ENCODE measurements around the gene SLC39A11.
"Not testable (repeated sequence)": the region's sequence is repeated elsewhere in the genome, so short reads cannot be mapped to it uniquely, and the experiment has no call there.

SLC39A11 gene

GRCh38 chr17:73069841-73070240 lies 22.6 kb downstream of the SLC39A11 start:
- Histone ChIP-seq H4K20me1 (ENCODE audit: insufficient read depth) (no peaks in the 10 kb centered on the region), H3K79me2 (ENCODE audit: insufficient read depth, low read depth) (no peaks in the 10 kb centered on the region), H3K27ac (no peak overlapping the region), H3K9ac (no peak overlapping the region), H2AFZ (ENCODE audit: low read depth) (no peak overlapping the region), H3K4me2 (no peak overlapping the region), H3K4me3 (IDR thresholded peaks at IDR 0.05; ENCODE audit: insufficient read depth, low read depth, low read length) (no peak overlapping the region), H3K36me3 (ENCODE audit: insufficient read depth) (no peaks in the 10 kb centered on the region), H3K27me3 (ENCODE audit: insufficient read depth, low read depth) (no peaks in the 10 kb centered on the region), H3K4me1 (ENCODE audit: low read depth, poor library complexity, severe bottlenecking) (no peaks in the 10 kb centered on the region)
- TF ChIP-seq, protein P1, sequence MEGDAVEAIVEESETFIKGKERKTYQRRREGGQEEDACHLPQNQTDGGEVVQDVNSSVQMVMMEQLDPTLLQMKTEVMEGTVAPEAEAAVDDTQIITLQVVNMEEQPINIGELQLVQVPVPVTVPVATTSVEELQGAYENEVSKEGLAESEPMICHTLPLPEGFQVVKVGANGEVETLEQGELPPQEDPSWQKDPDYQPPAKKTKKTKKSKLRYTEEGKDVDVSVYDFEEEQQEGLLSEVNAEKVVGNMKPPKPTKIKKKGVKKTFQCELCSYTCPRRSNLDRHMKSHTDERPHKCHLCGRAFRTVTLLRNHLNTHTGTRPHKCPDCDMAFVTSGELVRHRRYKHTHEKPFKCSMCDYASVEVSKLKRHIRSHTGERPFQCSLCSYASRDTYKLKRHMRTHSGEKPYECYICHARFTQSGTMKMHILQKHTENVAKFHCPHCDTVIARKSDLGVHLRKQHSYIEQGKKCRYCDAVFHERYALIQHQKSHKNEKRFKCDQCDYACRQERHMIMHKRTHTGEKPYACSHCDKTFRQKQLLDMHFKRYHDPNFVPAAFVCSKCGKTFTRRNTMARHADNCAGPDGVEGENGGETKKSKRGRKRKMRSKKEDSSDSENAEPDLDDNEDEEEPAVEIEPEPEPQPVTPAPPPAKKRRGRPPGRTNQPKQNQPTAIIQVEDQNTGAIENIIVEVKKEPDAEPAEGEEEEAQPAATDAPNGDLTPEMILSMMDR (conservative IDR thresholded peaks at IDR 0.05; ENCODE audit: low read depth, low read length): no peak

DNA sequence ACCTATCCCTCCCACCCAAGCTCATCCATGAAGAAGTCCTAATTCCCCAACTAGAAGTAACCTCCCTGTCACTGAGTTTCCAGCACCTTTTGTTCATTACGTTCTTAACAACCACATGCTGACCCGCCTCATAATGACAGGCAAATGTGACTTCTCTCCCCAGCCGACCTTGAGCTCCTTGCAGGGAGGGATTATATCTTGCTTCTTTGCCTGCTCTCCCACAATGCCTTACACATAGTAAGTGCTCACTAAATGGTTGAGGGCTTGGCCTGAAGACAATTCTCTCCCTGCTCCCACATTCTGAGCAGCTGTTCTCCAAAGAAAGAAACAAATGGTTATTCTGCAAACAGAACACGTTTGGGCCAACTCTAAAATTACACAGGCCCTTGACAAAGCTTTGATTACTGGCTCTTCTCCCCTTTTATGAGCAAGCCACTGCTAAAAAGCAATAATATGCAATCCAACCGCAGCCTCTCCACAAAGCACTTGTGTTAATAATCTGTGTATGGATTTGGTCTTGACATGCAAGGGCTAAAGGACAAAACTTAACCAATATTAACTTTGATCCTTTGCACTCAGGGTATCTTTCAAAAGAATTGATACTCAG lies 23.2 kb downstream of the SLC39A11 start:
- no peak overlapping the region for H3K4me3 ChIP-seq (IDR thresholded peaks at IDR 0.05; ENCODE audit: insufficient read depth, low read depth, low read length)
- no peak overlapping the region for H3K9ac ChIP-seq
- H3K27ac ChIP-seq: no peak overlapping the region
- TF ChIP-seq, protein P1 (conservative IDR thresholded peaks at IDR 0.05; ENCODE audit: low read depth, low read length): no peak
- no peaks in the 10 kb centered on the region for H3K27me3 ChIP-seq (ENCODE audit: insufficient read depth, low read depth)
- H3K4me2 ChIP-seq: no peak overlapping the region
- H3K4me1 ChIP-seq (ENCODE audit: low read depth, poor library complexity, severe bottlenecking): peaks cover 5% of the 10 kb centered on the region
- no peak overlapping the region for H2AFZ ChIP-seq (ENCODE audit: low read depth)
- no peaks in the 10 kb centered on the region for H4K20me1 ChIP-seq (ENCODE audit: insufficient read depth)
- H3K79me2 ChIP-seq (ENCODE audit: insufficient read depth, low read depth): no peaks in the 10 kb centered on the region
- H3K36me3 ChIP-seq (ENCODE audit: insufficient read depth): no peaks in the 10 kb centered on the region

DNA sequence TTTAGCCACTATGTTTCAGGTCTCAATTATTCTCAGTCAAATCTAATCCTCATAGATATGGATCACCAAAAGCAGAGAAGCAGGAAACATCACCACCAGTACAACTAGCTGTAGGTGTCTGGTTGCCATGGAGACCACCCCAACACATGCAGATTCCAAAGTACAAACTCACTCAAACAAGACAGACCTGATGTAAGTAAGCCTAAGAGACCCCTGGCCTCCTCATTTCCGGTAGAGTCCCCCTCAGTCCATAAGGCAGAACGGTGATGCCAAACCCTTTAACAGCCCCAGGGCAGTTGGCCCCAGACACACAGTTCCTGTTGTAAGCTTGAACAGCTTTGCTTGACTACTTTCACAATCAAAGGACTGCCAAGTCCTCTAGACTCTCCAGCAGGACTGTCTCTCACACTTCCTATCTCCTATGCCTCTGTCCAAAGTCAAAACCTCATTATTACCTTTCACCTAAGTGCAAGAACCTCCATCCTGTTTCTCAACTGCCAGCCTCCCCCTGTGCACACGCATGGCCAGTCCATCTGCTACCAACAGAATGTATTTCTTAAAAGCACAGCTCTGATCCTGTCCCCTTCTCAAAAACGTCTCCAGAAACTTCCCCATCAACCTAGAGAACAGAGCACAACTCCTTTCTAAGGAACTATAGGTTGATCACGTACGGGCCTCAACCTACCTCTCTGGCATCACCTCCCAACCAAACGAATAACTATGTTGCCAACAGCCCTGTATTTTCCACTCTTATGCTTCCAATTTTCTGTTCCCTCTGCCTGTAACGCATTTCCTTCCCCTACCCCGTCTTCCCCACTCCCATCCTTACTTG lies 23.9 kb downstream of the SLC39A11 start:
- Histone ChIP-seq H3K9ac (no peak overlapping the region), H4K20me1 (ENCODE audit: insufficient read depth) (no peaks in the 10 kb centered on the region), H3K27me3 (ENCODE audit: insufficient read depth, low read depth) (no peaks in the 10 kb centered on the region), H3K79me2 (ENCODE audit: insufficient read depth, low read depth) (no peaks in the 10 kb centered on the region), H3K36me3 (ENCODE audit: insufficient read depth) (no peaks in the 10 kb centered on the region), H3K4me1 (ENCODE audit: low read depth, poor library complexity, severe bottlenecking) (peaks cover 12% of the 10 kb centered on the region), H3K27ac (no peak overlapping the region), H3K4me2 (no peak overlapping the region), H2AFZ (ENCODE audit: low read depth) (no peak overlapping the region), H3K4me3 (IDR thresholded peaks at IDR 0.05; ENCODE audit: insufficient read depth, low read depth, low read length) (no peak overlapping the region)
- TF ChIP-seq, protein P1 (conservative IDR thresholded peaks at IDR 0.05; ENCODE audit: low read depth, low read length): no peak

DNA sequence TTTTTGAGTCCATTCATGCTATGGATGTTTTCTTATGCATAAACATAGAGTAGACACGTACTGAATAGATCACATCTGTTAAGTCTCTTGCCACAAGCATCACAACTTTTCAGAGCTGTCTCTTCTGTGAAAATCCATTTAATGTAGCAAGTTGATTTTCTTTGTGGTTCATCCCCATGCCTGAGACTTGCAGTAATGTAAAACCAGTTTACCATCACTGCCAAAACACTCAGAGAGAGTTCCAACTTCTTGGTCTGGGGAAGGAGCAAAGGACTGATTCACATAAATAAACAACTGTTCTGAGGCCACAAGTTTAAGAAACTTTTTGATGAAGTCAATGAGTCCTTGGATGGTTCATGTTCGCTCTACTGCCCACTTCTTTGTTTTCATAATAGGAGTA lies 24.8 kb downstream of the SLC39A11 start:
- not testable (repeated sequence) for H3K27ac ChIP-seq

GRCh38 chr17:73067075-73067474 lies 25.4 kb downstream of the SLC39A11 start:
- Histone ChIP-seq H3K36me3 (ENCODE audit: insufficient read depth) (no peaks in the 10 kb centered on the region), H3K27me3 (ENCODE audit: insufficient read depth, low read depth) (no peaks in the 10 kb centered on the region), H4K20me1 (ENCODE audit: insufficient read depth) (no peaks in the 10 kb centered on the region), H3K9ac (no peak overlapping the region), H3K4me3 (IDR thresholded peaks at IDR 0.05; ENCODE audit: insufficient read depth, low read depth, low read length) (no peak overlapping the region), H3K79me2 (ENCODE audit: insufficient read depth, low read depth) (no peaks in the 10 kb centered on the region; the same call in 1 of the 2 replicates), H2AFZ (ENCODE audit: low read depth) (no peak overlapping the region), H3K4me1 (ENCODE audit: low read depth, poor library complexity, severe bottlenecking) (peaks cover 20% of the 10 kb centered on the region), H3K27ac (no peak overlapping the region), H3K4me2 (no peak overlapping the region)
- TF ChIP-seq, protein P1 (conservative IDR thresholded peaks at IDR 0.05; ENCODE audit: low read depth, low read length): no peak

More for the DNA sequence above, 24.8 kb downstream of the SLC39A11 start:
- not testable (repeated sequence) for H4K20me1 ChIP-seq (ENCODE audit: insufficient read depth); H3K4me3 ChIP-seq (IDR thresholded peaks at IDR 0.05; ENCODE audit: insufficient read depth, low read depth, low read length); H3K27me3 ChIP-seq (ENCODE audit: insufficient read depth, low read depth); H3K79me2 ChIP-seq (ENCODE audit: insufficient read depth, low read depth); H3K9ac ChIP-seq; H2AFZ ChIP-seq (ENCODE audit: low read depth); H3K36me3 ChIP-seq (ENCODE audit: insufficient read depth); H3K4me2 ChIP-seq
- peaks cover 20% of the 10 kb centered on the region for H3K4me1 ChIP-seq (ENCODE audit: low read depth, poor library complexity, severe bottlenecking)
